HEK293T (cell line): ENCODE data around the gene EPS8L1.
"Not testable (repeated sequence)": the region's sequence is repeated elsewhere in the genome, so short reads cannot be mapped to it uniquely, and the experiment has no call there.

ENCODE experiments used
- CTCF ChIA-PET: fragments of 350-600 bp; formaldehyde crosslinking; extraction: SDS; loops from one replicate; lab custom pipeline; 2021; ENCODE audit warnings: antibody characterized with exemption, inconsistent platforms; lab: Yijun Ruan, JAX
- POLR2A ChIA-PET: fragments of 350-600 bp; formaldehyde crosslinking; extraction: SDS; loops from one replicate; lab custom pipeline; 2020; ENCODE audit warnings: antibody characterized with exemption, inconsistent platforms; lab: Yijun Ruan, JAX
- DNase-seq: peaks from one replicate; pipeline ENCODE4 v3.0.0; 2012; ENCODE audit warnings: mixed read lengths; ENCODE audit errors: extremely low spot score
- ARNT ChIP-seq: fragments of 450-650 bp; IDR thresholded peaks from 2 replicates; pipeline ENCODE4 v1.6.1; 2017; ENCODE audit warnings: mild to moderate bottlenecking
- BHLHE40 ChIP-seq: fragments of 450-650 bp; IDR thresholded peaks from 2 replicates; pipeline ENCODE4 v1.6.1; 2016; ENCODE audit warnings: mild to moderate bottlenecking, moderate library complexity, borderline replicate concordance
- CTBP1 ChIP-seq: fragments of 450-650 bp; IDR thresholded peaks from 2 replicates; pipeline ENCODE4 v1.6.1; 2016; ENCODE audit warnings: borderline replicate concordance
- ELF4 ChIP-seq: fragments of 450-650 bp; IDR thresholded peaks from 2 replicates; pipeline ENCODE4 v1.6.1; 2017; ENCODE audit warnings: antibody characterized with exemption
- FOXA1 ChIP-seq: fragments of 450-650 bp; IDR thresholded peaks from 2 replicates; pipeline ENCODE4 v1.6.1; 2016; ENCODE audit warnings: mild to moderate bottlenecking
- FOXK2 ChIP-seq: fragments of 450-650 bp; IDR thresholded peaks from 2 replicates; pipeline ENCODE4 v1.6.1; 2016; ENCODE audit warnings: mild to moderate bottlenecking
- FOXM1 ChIP-seq: fragments of 450-650 bp; IDR thresholded peaks from 2 replicates; pipeline ENCODE4 v1.6.1; 2017; ENCODE audit warnings: mild to moderate bottlenecking, borderline replicate concordance
- HDGF ChIP-seq: fragments of 450-650 bp; IDR thresholded peaks from 2 replicates; pipeline ENCODE4 v1.6.1; 2017; ENCODE audit warnings: antibody characterized with exemption, borderline replicate concordance
- L3MBTL2 ChIP-seq: fragments of 450-650 bp; conservative IDR thresholded peaks from 2 replicates; pipeline ENCODE4 v1.6.1; 2016; ENCODE audit warnings: mild to moderate bottlenecking
- LEF1 ChIP-seq: fragments of 450-650 bp; IDR thresholded peaks from 2 replicates; pipeline ENCODE4 v1.6.1; 2017; ENCODE audit warnings: mild to moderate bottlenecking, borderline replicate concordance
- NFRKB ChIP-seq: fragments of 450-650 bp; IDR thresholded peaks from 2 replicates; pipeline ENCODE4 v1.6.1; 2016; ENCODE audit warnings: mild to moderate bottlenecking, moderate library complexity
- PKNOX1 ChIP-seq: fragments of 450-650 bp; IDR thresholded peaks from 2 replicates; pipeline ENCODE4 v1.6.1; 2016
- SP1 ChIP-seq: fragments of 450-650 bp; IDR thresholded peaks from 2 replicates; pipeline ENCODE4 v1.6.1; 2017
- SUZ12 ChIP-seq: fragments of 450-650 bp; IDR thresholded peaks from 2 replicates; pipeline ENCODE4 v1.6.1; 2016; ENCODE audit warnings: mild to moderate bottlenecking
- TARDBP ChIP-seq: fragments of 450-650 bp; IDR thresholded peaks from 2 replicates; pipeline ENCODE4 v1.6.1; 2016
- ZNF384 ChIP-seq: fragments of 450-650 bp; IDR thresholded peaks from 2 replicates; pipeline ENCODE4 v1.6.1; 2016

The EPS8L1 gene

GRCh38 chr19:55075371-55075998 is at the start of gene EPS8L1:
TSS of gene EPS8L1 (plus strand) at chr19:55075869. CDS start at chr19:55076445, 576 bp downstream.
- POLR2A ChIA-PET: interaction anchor here (0.9 kb wide), 1 partner anchor 13 kb away, joined by 3 read pairs; no protein-coding TSS in a partner anchor
- CTCF ChIA-PET: no interaction called here
- DNase-seq: no peak
- TF ChIP-seq NFRKB (no peak), TARDBP (no peak), HDGF (no peak), FOXA1 (no peak), LEF1 (no peak), FOXM1 (no peak), SUZ12 (no peak), ZNF384 (no peak), L3MBTL2 (no peak), BHLHE40 (no peak), ELF4 (no peak), FOXK2 (no peak), CTBP1 (no peak), SP1 (no peak), PKNOX1 (no peak), ARNT (no peak)

GRCh38 chr19:55027140-55027471 is 48.6 kb upstream of the EPS8L1 start:
- DNase-seq, POLR2A ChIA-PET, CTCF ChIA-PET: not testable (repeated sequence)

GRCh38 chr19:55027472-55028337 is 48.0 kb upstream of the EPS8L1 start:
- ChIA-PET POLR2A (no interaction called here), CTCF (no interaction called here)
- TF ChIP-seq L3MBTL2: no peak
- no peak for TF ChIP-seq ZNF384

GRCh38 chr19:55028757-55029156 is 46.9 kb upstream of the EPS8L1 start:
- TF ChIP-seq CTBP1 (no peak), FOXA1 (no peak), SUZ12 (no peak), SP1 (no peak), ZNF384 (no peak), ELF4 (no peak), LEF1 (no peak), FOXM1 (no peak), BHLHE40 (no peak), TARDBP (no peak), PKNOX1 (no peak), HDGF (no peak)
- DNase-seq: no peak
- ChIA-PET POLR2A (no interaction called here), CTCF (no interaction called here)

More at GRCh38 chr19:55027472-55028337, 48.0 kb upstream of the EPS8L1 start:
- no peak for DNase-seq

- ChIA-PET CTCF (no interaction called here), POLR2A (no interaction called here)
- no peak for TF ChIP-seq ELF4
- TF ChIP-seq ARNT: no peak
- TF ChIP-seq BHLHE40: no peak
- TF ChIP-seq FOXA1: no peak
- TF ChIP-seq FOXM1: no peak
- TF ChIP-seq PKNOX1: no peak
- TF ChIP-seq NFRKB: no peak
- TF ChIP-seq SP1: no peak
- no peak for TF ChIP-seq TARDBP
- TF ChIP-seq FOXK2: no peak
- no peak for TF ChIP-seq HDGF
- TF ChIP-seq CTBP1: no peak
- TF ChIP-seq LEF1: no peak
- no peak for TF ChIP-seq ZNF384
- no peak for TF ChIP-seq L3MBTL2
- no peak for TF ChIP-seq SUZ12
- no peak for DNase-seq
These were observed 44.5 kb upstream of the EPS8L1 start for GRCh38 chr19:55031178-55031577.

- CTCF ChIA-PET: no interaction called here
- no peak for DNase-seq
- TF ChIP-seq HDGF (no peak), CTBP1 (no peak)
- POLR2A ChIA-PET: no interaction called here
These were observed 43.4 kb upstream of the EPS8L1 start for GRCh38 chr19:55032170-55032800.

- CTCF ChIA-PET, POLR2A ChIA-PET, DNase-seq: not testable (repeated sequence)
These were observed 42.6 kb upstream of the EPS8L1 start for GRCh38 chr19:55032976-55033643.
